RWPE2 (cell line): ENCODE results near the gene DIP2C.
A peak's percentile ranks its signal among the peaks of the same experiment; 100 is the strongest.

ENCODE experiments used
- ATAC-seq: fragments of 200-7000 bp; cut with Tn5 transposase; 3 replicates; pipeline ENCODE4 v1.9.1; 2021; ENCODE audit warnings: low read depth
- DNase-seq: peaks from one replicate; pipeline ENCODE4 v3.0.0-alpha.2; 2020; ENCODE audit warnings: low spot score
- H3K27ac ChIP-seq: fragments of 450-650 bp; 2 replicates; pipeline ENCODE4 v1.5.1; 2017; ENCODE audit warnings: mild to moderate bottlenecking; ENCODE audit not compliant: poor library complexity, severe bottlenecking
- H3K27me3 ChIP-seq: fragments of 250-450 bp; sonication (Bioruptor Pico); 2 replicates; pipeline ENCODE4 v1.5.1; 2021; ENCODE audit warnings: mild to moderate bottlenecking, moderate library complexity; ENCODE audit not compliant: insufficient read depth, poor library complexity, severe bottlenecking
- H3K36me3 ChIP-seq: fragments of 250-450 bp; sonication (Bioruptor Pico); 2 replicates; pipeline ENCODE4 v1.5.1; 2020; ENCODE audit warnings: low read depth, mild to moderate bottlenecking, moderate library complexity
- H3K4me1 ChIP-seq: fragments of 250-450 bp; sonication (Bioruptor Pico); 2 replicates; pipeline ENCODE4 v1.5.1; 2021; ENCODE audit warnings: mild to moderate bottlenecking, moderate library complexity; ENCODE audit not compliant: insufficient read depth, poor library complexity, severe bottlenecking
- H3K4me3 ChIP-seq: fragments of 250-450 bp; sonication (Bioruptor Pico); 2 replicates; pipeline ENCODE4 v1.5.1; 2021; ENCODE audit warnings: mild to moderate bottlenecking, moderate library complexity; ENCODE audit not compliant: severe bottlenecking
- H3K9me3 ChIP-seq: fragments of 250-450 bp; sonication (Bioruptor Pico); 2 replicates; pipeline ENCODE4 v1.5.1; 2021; ENCODE audit warnings: mild to moderate bottlenecking, moderate library complexity; ENCODE audit not compliant: severe bottlenecking
- TF ChIP-seq, protein P1 (sequence below): fragments of 450-650 bp; IDR thresholded peaks from one replicate; pipeline ENCODE4 v1.5.1; 2017; ENCODE audit warnings: mild to moderate bottlenecking, moderate library complexity; ENCODE audit not compliant: poor library complexity, severe bottlenecking

DIP2C gene

DNA sequence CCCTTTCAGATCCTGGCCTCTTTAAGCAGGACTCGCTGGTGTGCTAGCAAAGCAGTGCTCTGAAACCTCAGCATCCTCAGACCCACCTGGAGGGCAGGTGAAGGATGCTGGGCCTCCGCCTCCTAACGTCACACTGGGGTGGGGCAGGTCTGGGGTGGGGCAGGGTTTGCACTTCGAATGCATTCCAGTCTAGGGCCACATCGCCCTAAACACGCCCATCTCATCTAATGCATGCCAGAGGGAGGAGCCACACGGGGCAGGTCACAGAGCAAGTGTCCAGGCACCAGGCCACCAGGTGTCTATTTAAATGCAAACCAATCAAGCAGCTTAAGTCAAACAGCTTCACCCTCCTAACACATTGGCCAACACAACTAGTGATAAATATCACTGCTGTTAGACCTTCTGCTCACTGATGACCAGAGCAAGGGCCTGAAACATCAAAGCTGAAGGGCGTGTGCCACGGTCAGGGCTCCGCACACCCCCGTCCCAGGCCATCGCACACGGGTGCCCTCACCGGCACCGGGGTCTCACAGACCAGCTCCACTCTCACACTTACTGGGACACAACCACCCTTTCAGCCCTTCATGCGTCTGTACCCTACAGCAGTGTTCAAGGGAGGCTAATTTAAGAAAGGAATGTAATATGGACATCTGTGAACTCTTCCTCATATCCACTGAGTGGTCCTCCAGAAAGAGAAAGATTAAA, 47.1 kb downstream of the DIP2C start:
- Histone ChIP-seq H3K9me3 (no peaks in the 10 kb centered on the region), H3K27me3 (no peaks in the 10 kb centered on the region), H3K4me1 (no peaks in the 10 kb centered on the region), H3K27ac (no peak overlapping the region), H3K36me3 (no peaks in the 10 kb centered on the region), H3K4me3 (no peak overlapping the region)
- peak; percentile 50 for ATAC-seq
- no peak for DNase-seq
- TF ChIP-seq, protein P1, sequence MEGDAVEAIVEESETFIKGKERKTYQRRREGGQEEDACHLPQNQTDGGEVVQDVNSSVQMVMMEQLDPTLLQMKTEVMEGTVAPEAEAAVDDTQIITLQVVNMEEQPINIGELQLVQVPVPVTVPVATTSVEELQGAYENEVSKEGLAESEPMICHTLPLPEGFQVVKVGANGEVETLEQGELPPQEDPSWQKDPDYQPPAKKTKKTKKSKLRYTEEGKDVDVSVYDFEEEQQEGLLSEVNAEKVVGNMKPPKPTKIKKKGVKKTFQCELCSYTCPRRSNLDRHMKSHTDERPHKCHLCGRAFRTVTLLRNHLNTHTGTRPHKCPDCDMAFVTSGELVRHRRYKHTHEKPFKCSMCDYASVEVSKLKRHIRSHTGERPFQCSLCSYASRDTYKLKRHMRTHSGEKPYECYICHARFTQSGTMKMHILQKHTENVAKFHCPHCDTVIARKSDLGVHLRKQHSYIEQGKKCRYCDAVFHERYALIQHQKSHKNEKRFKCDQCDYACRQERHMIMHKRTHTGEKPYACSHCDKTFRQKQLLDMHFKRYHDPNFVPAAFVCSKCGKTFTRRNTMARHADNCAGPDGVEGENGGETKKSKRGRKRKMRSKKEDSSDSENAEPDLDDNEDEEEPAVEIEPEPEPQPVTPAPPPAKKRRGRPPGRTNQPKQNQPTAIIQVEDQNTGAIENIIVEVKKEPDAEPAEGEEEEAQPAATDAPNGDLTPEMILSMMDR: no peak

DNA sequence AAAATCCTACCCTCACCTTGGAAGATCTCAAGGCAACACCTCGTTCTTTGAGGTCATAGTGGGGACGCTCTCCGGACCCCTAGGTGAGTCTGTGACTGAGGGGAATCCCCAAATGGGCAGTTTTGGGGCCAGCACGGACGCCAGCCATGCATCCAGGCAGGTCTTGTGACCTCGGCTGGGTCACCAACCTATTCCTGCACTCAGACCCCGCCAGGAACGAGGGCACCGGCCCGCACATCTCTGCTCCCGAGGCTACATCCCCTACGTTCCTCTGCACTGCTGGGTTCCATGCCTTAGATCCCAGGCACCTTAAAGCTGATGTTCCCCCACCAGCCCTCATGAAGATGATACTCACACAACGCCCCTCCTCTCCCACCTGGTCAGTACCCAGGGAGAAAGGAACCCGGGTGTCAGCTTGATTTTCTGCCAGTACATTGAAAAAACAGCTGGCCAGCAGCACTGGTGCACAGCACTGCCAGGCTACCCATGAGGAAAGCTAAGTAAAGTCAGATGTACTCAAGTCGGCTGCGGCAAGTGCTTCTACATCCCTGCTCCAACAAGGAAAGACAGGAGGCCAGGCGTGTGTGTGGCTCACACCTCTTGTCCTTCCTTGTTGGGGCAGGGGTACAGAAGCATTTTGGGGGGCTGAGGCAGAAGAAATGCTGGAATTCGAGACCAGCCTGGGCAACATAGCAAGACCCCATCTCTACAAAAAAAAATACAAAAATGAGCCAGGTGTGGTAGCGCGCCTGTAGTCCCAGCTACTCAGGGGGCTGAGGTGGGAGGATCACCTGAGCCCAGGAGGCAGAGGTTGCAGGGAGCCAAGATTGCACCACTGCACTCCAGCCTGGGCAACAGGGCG, 48.1 kb downstream of the DIP2C start:
- no peak overlapping the region for H3K4me3 ChIP-seq
- no peaks in the 10 kb centered on the region for H3K4me1 ChIP-seq
- DNase-seq (no peak), ATAC-seq (no peak)
- TF ChIP-seq, protein P1: no peak
- H3K9me3 ChIP-seq: no peaks in the 10 kb centered on the region
- no peak overlapping the region for H3K27ac ChIP-seq
- H3K36me3 ChIP-seq: no peaks in the 10 kb centered on the region
- no peaks in the 10 kb centered on the region for H3K27me3 ChIP-seq

GRCh38 chr10:640673-641045, 48.8 kb downstream of the DIP2C start:
- TF ChIP-seq, protein P1: no peak
- Histone ChIP-seq H3K27ac (no peak overlapping the region), H3K4me3 (no peak overlapping the region), H3K4me1 (no peaks in the 10 kb centered on the region), H3K27me3 (no peaks in the 10 kb centered on the region), H3K36me3 (no peaks in the 10 kb centered on the region), H3K9me3 (no peaks in the 10 kb centered on the region)
- ATAC-seq: no peak
- DNase-seq: no peak

DNA sequence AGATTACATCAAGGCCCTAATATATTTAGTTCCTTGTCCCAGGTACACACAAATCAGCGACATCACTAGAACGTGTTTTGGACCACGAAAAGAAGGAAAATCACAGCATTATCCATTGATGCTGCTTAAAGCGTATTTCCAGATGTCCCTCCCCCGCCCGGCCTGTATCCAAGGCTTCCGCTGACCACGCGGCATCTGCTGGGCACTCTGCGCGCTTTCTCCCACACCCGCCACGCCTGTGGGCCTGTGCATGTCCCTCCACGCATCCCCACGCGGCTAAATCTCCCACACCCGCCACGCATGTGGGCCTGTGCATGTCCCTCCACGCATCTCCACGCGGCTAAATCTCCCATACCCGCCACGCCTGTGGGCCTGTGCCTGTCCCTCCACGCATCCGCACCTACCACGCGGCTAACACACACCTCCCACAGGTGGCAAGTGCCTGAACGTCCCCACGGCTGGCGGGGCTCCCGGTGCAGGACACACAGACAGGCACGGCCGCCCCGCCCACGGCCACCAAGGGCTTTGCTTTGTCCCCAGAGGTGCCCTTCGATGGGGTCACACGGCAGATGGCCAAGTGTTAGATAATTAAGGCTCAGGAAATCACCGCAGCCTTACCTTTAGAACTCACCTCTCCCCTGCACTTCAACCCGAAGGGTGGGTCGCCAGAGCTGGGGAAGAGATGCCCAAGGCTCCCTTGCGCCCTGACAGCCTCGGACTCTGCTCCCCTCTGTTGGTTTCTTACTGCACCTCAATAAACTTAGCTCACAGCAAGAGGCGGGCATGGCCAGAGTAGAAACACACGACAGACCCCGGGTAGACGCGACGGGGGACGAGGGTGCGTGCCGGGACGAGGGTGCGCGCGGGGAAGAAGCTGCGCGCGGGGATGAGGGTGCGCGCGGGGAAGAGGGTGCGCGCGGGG, 49.5 kb downstream of the DIP2C start:
- TF ChIP-seq, protein P1: no peak

More for the DNA sequence above, 49.5 kb downstream of the DIP2C start:
- Histone ChIP-seq H3K36me3 (no peaks in the 10 kb centered on the region), H3K27ac (no peak overlapping the region), H3K9me3 (no peaks in the 10 kb centered on the region), H3K4me3 (no peak overlapping the region), H3K4me1 (no peaks in the 10 kb centered on the region), H3K27me3 (no peaks in the 10 kb centered on the region)
- DNase-seq (no peak), ATAC-seq (no peak)
